Tibial artery (tissue), 4 donors: Measurements from ENCODE around the gene METTL21C.

Experiments used
- DNase-seq, 2 donors: peaks; one replicate each; pipeline ENCODE4 v3.0.0-alpha.2; 2019
- H3K27ac ChIP-seq, 2 donors: fragments of 200-600 bp; sonication (generic) in 1 of 2; 1 replicate in 1 of 2; 2 replicates in 1 of 2; pipeline ENCODE4 v1.5.1; 2018 to 2019; ENCODE audit warnings: mild to moderate bottlenecking in 1 of 2
- H3K27me3 ChIP-seq, 2 donors: fragments of 200-600 bp; sonication (generic) in 1 of 2; one replicate each; pipeline versions ENCODE4 v1.5.1 to v1.6.0; 2016 to 2019
- H3K36me3 ChIP-seq, 3 donors: fragments of 200-600 bp; sonication (generic) in 2 of 3; one replicate each; pipeline ENCODE4 v1.5.1; 2016 to 2019; ENCODE audit warnings: mild to moderate bottlenecking in 2 of 3
- H3K4me1 ChIP-seq, 4 donors: fragments of 200-600 bp; sonication (generic) in 2 of 4; 1 replicate in 3 of 4; 2 replicates in 1 of 4; pipeline ENCODE4 v1.5.1; 2016 to 2019
- H3K4me3 ChIP-seq, 2 donors: fragments of 200-600 bp; sonication (generic) in 1 of 2; 1 replicate in 1 of 2; 2 replicates in 1 of 2; pipeline ENCODE4 v1.5.1; 2018 to 2019; ENCODE audit warnings: mild to moderate bottlenecking in 2 of 2
- H3K9me3 ChIP-seq, 3 donors: fragments of 200-600 bp; sonication (generic) in 1 of 3; one replicate each; pipeline ENCODE4 v1.5.1; 2016 to 2019
- CTCF ChIP-seq, 2 experiments: fragments of 200-600 bp in 1 of 2; fragments of 450-650 bp in 1 of 2; IDR thresholded peaks; one replicate each; pipeline ENCODE4 v1.5.1; 2017 to 2019; ENCODE audit warnings: antibody characterized with exemption in 2 of 2, mild to moderate bottlenecking in 1 of 2, moderate library complexity in 1 of 2
- intact Hi-C: fragments of 100-400 bp; cut with DNase I; formaldehyde crosslinking; loops from one replicate; pipeline ENCODE4 v1.15.0; 2023; ENCODE audit warnings: low total_unique reads

Gene METTL21C

GRCh38 chr13:102679449-102680132 lies 15.3 kb downstream of the METTL21C start:
- no peak for TF ChIP-seq CTCF (IDR thresholded peaks at IDR 0.05)
- no peaks in the 10 kb centered on the region for H3K9me3 ChIP-seq
- no peaks in the 10 kb centered on the region for H3K4me1 ChIP-seq
- H3K27me3 ChIP-seq: no peaks in the 10 kb centered on the region
- no peak for DNase-seq
- intact Hi-C loops: no loop called here
- no peak overlapping the region for H3K4me3 ChIP-seq
- no peak overlapping the region for H3K27ac ChIP-seq
- H3K36me3 ChIP-seq: peaks cover 26 to 48% (median 47%) of the 10 kb centered on the region in 3 donors

- H3K4me1 ChIP-seq: no peaks in the 10 kb centered on the region
- no peaks in the 10 kb centered on the region for H3K9me3 ChIP-seq
- no peak for TF ChIP-seq CTCF (IDR thresholded peaks at IDR 0.05)
- intact Hi-C loops: no loop called here
- H3K36me3 ChIP-seq: peaks cover 34 to 56% (median 54%) of the 10 kb centered on the region in 3 donors
- no peak for DNase-seq
- H3K4me3 ChIP-seq: no peak overlapping the region
- no peaks in the 10 kb centered on the region for H3K27me3 ChIP-seq
- H3K27ac ChIP-seq: no peak overlapping the region
Measured at GRCh38 chr13:102678339-102679107, 16.3 kb downstream of the METTL21C start.

GRCh38 chr13:102677122-102677521 lies 17.7 kb downstream of the METTL21C start:
- H3K36me3 ChIP-seq: peaks cover 34 to 68% (median 62%) of the 10 kb centered on the region in 3 donors
- no peaks in the 10 kb centered on the region for H3K9me3 ChIP-seq
- intact Hi-C loops: no loop called here
- no peak for DNase-seq
- H3K27ac ChIP-seq: no peak overlapping the region
- no peaks in the 10 kb centered on the region for H3K4me1 ChIP-seq
- no peaks in the 10 kb centered on the region for H3K27me3 ChIP-seq
- TF ChIP-seq CTCF (IDR thresholded peaks at IDR 0.05): no peak
- H3K4me3 ChIP-seq: no peak overlapping the region

GRCh38 chr13:102675115-102675514 lies 19.7 kb downstream of the METTL21C start:
- intact Hi-C loops: no loop called here
- H3K4me1 ChIP-seq: no peaks in the 10 kb centered on the region
- no peak overlapping the region for H3K4me3 ChIP-seq
- no peak overlapping the region for H3K27ac ChIP-seq
- no peak for DNase-seq
- H3K9me3 ChIP-seq: peaks cover 0 to 3% (median 0%) of the 10 kb centered on the region in 3 donors
- peaks cover 35 to 80% (median 67%) of the 10 kb centered on the region in 3 donors for H3K36me3 ChIP-seq
- TF ChIP-seq CTCF (IDR thresholded peaks at IDR 0.05): no peak
- no peaks in the 10 kb centered on the region for H3K27me3 ChIP-seq

GRCh38 chr13:102670130-102670529 lies 24.7 kb downstream of the METTL21C start:
- H3K27ac ChIP-seq: no peak overlapping the region
- no peak for DNase-seq

More at GRCh38 chr13:102670130-102670529, 24.7 kb downstream of the METTL21C start:
- Histone ChIP-seq H3K4me3 (no peak overlapping the region), H3K4me1 (no peaks in the 10 kb centered on the region), H3K27me3 (no peaks in the 10 kb centered on the region), H3K36me3 (peaks cover 40 to 81% (median 52%) of the 10 kb centered on the region in 3 donors), H3K9me3 (peaks cover 0 to 3% (median 0%) of the 10 kb centered on the region in 3 donors)
- intact Hi-C loops: no loop called here
- no peak for TF ChIP-seq CTCF (IDR thresholded peaks at IDR 0.05)
